Endometrial microvascular endothelial cells (primary cell): Measurements from ENCODE around the gene RCAN3. TPM values are rescaled to one million over a fixed set of nuclear protein-coding genes. Genes with fewer than 3 reads are reported as not detected.
"Not testable (repeated sequence)": the region's sequence is repeated elsewhere in the genome, so short reads cannot be mapped to it uniquely, and the experiment has no call there.

Experiments
- in situ Hi-C: cut with HindIII; loops from 2 replicates; pipeline ENCODE4 v1.10.0; 2017; ENCODE audit warnings: low sequenced_read_pairs, low pct_unique_long_range_greater_than_20kb; ENCODE audit errors: inconsistent ontology term
- total RNA-seq: library from RNA; depleted of rRNA; stranded (reverse); fragments of >200 nt; gene quantifications from one replicate; pipeline ENCODE4 v1.2.3, GENCODE V29; 2015; ENCODE audit errors: inconsistent ontology term

The RCAN3 gene
- total RNA-seq, 1 donor from 2014 or later, result 11.7 TPM

DNA sequence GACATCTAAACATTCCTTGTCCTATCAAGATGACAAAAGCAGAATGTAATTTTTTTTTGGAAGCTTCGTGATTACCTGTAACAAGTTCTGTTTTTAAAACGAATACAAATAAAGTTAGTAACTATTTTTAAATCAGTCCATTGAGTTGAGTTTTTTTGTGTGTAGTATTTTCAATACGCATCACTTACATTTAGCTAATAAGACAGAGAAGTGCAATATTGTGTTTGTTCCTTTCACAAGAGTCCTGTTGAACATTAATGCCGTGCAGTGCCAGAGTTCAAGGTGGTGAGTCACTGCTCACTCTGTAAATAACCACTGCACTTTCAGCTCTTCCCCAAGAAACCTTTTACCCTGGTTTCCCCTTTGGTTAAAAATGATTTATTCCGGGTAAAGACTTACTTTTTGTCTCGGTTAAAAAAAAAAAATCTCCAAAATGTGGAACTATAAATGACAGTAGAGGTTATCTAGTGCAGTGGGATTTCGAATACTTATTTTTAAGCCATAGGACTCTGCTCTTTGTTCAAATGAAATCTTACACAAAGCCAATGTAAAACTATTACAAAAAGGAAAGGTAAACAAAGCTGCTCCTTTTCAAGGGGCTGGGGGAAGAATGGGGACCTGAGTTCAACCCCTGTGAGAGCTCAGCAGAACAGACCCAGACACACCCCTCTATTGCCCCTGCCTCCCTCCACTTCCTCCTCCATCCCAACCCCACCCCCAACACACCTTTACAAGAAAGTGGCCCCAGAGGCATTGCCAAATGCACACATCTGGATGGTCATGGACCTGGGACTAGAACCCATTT, 38.5 kb downstream of the RCAN3 start:
- in situ Hi-C loops, result no loop called here

DNA sequence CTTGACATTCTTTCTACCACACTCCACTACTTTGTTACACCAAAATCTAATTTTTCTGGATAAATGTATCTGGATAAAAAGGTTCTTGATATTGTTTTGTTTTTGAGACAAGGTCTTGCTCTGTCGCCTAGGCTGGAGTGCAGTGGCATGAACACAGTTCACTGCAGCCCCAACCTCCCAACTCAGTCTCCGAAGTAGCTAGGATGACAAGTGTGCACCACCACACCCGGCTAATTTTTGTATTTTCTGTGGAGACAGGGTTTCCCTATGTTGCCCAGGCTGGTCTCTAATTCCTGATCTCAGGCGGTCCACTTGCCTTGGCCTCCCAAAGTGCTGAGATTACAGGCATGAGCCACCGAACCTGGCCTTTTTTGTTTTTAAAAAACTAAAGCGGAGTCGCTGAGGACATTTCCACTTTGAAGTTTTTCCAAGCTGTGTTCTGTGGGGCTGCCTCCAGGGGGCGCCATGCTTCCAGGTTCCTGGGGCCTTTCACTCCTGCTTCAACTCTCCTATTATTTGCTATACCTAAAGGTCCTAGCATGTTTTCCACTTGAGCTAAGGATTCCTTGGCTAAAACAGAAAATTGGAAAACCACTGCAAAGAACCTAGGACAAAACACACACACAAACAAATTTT, 39.2 kb downstream of the RCAN3 start:
- in situ Hi-C loops, result no loop called here

DNA sequence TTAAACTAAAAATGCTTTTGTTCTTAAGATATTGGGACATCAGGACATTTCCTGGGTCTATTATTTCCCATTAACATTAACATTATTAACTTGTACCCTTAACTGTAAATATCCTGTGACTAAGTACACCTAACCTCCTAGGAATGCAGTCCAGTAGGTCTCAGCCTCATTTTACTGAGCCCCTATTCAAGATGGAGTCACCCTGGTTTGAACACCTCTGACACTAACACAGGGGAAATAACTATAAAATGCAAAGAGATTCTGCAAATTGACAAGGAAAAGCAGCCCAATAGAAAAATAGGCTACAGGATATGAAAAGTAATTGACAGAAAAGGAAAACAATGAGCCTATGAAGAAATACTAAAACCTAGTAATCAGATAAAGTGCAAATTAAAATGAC, 41.6 kb downstream of the RCAN3 start:
- in situ Hi-C loops, result no loop called here

DNA sequence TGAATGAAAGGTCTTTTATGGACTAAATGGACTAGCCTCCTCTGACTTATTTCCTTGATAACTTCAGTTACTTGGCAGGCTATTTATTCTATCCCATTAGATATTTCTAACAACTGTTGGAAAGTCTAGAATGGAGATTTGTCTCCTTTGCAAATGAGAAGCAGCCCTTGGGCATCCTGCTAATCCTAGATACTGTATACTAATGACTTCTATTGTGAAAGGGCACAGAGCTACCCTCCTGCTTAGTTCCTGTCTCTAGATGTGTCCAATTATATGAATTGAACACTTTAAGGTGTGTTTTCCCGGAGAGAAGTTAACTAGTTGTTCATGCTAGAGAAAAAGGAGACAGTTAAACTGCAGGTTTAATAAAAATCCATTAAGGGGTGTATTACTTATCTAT, 43.0 kb downstream of the RCAN3 start:
- in situ Hi-C loops, result no loop called here

DNA sequence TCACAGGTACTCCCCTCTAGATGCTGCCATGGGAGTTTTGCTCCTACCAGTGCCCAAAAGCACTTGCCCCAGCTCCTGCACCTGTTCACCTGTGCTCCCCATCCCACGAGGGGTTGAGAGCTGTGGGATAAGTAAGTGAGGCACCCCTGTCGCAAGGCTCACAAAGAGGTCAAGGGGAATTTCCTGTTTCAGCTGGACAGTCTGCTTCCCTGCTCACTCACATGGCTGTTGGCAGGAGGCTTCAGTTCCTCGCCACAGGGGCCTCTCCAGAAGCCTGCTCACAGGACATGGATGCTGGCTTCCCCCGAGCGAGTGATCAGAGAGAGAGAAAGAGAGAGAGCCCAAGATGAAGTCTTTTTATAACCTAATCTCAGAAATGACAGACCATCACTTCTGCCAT, 44.6 kb downstream of the RCAN3 start:
- in situ Hi-C loops, result no loop called here

DNA sequence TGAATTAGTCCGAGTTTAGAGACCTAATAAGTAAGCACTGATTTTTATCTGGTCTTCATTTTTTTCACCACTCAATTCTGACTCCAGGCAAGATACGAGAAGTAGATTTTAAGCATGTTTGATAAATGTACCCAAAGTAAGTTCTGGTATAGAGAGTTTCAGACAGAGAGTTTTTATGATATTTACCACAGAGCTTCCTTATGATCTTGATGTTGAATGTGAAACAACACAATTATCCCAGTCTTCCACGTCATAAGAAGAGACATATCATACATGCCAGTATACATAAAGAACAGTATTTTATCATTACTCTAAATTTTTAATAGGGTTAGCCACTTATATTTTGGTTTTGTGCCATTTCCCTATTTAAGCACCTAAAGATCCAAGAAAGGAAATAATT, 45.4 kb downstream of the RCAN3 start:
- in situ Hi-C loops, result no loop called here

DNA sequence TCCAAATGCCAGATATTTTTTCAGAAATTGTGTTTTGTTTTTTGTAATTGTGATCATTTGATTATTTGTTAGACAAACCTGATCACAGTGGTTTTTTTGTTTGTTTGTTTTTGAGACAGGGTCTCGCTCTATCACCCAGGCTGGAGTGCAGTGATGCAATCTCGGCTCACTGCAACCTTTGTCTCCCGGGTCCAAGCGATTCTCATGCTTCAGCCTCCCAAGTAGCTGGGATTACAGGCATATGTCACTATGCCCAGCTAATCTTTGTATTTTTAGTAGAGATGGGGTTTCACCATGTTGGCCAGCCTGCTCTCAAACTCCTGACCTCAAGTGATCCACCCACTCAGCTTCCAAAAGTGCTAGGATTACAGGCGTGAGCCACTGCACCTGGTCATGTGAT, 46.6 kb downstream of the RCAN3 start:
- in situ Hi-C loops, result not testable (repeated sequence)

DNA sequence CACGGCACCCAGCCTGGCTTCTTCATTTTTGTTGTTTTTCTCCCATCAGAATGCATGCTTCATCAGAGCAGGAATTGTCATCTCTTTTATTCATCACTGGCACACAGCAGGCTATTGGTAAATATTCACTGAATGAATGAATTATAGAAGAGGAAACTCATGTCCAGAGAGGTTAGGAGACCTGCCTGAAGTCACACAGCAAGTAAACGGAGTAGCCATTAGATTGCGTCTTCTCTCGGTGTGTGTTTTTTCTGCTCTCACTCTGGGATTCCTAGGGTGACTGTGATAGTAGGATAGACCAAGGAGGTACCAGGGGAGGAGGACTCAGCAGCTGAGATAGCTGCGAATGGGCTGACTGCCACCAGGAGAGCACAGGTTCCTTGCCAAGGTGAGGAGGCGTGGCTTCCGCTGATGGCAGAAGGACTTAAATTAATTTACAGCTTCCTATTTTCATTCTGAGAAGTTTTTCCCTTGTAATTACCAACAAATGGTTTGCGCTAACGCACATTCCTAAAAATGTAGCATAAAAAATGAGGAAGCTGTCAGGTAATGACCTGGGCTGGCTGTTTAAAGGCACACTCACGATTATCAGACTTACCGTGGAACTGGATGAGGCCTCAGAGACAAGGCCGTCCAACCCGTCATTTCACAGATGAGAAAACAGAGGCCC, 48.8 kb downstream of the RCAN3 start:
- in situ Hi-C loops, result no loop called here

DNA sequence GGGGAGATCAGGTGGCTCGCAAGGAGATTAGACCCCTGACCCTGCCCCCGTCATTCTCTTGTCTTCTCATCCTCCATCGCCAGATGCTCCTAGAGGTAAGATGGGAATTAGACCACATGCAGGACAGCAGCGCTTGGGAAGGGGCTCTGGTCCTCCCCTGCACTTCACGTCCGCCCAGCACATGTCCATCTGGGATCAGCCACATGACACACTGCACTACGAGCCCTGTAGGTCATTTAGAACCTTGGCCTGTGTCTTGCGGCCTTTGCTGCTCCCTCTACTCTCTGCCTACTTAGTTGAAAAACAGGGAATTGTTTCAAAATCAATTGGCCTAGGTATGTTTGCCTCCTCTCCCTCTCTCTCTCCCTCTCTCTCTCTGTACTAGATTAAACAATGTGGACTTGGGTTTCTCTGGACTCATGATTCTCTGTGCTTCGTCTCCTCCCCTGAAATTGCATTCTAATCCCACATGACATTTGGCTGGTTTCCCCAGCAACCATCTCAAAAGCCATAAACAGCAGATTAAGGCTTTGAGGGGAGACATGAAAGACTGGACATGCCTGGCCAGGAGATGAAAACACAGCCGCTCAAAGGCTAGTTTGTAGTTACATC, 49.4 kb downstream of the RCAN3 start:
- in situ Hi-C loops, result no loop called here

DNA sequence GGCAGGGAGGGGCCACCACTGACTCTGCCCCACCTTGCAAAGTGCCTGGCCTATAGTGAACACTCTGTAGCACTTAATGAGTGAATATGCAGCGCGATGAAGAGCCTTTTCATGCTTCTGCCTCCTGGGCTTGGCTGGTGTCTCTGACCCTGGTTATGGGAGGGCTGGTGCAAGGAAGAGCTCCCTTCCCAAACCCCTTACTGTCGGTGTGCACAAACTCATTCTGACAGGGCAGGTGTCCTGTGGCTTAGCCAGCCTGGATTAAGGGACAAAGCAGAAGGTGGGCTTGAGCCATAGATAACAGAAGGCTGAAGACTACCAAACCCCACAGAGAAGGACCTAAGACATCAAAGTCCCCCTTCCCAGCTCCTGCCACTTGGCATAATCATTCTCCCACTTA, 51.3 kb downstream of the RCAN3 start:
- in situ Hi-C loops, result no loop called here

DNA sequence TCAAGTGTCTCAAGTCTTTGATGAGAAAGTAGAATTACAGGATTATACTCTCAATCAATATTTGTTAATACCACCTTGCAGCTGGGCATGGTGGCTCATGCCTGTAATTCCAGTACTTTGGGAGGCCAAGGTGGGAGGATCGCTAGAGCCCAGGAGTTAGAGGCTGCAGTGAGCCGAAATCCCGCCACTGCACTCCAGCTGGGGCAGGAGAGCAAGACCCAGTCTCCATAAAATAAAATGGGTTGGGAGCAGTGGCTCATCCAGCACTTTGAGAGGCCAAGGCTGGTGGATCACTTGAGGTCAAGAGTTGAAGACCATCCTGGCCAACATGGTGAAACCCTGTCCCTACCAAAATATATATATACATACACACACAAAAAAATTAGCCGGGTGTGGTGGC, 52.1 kb downstream of the RCAN3 start:
- in situ Hi-C loops, result no loop called here

DNA sequence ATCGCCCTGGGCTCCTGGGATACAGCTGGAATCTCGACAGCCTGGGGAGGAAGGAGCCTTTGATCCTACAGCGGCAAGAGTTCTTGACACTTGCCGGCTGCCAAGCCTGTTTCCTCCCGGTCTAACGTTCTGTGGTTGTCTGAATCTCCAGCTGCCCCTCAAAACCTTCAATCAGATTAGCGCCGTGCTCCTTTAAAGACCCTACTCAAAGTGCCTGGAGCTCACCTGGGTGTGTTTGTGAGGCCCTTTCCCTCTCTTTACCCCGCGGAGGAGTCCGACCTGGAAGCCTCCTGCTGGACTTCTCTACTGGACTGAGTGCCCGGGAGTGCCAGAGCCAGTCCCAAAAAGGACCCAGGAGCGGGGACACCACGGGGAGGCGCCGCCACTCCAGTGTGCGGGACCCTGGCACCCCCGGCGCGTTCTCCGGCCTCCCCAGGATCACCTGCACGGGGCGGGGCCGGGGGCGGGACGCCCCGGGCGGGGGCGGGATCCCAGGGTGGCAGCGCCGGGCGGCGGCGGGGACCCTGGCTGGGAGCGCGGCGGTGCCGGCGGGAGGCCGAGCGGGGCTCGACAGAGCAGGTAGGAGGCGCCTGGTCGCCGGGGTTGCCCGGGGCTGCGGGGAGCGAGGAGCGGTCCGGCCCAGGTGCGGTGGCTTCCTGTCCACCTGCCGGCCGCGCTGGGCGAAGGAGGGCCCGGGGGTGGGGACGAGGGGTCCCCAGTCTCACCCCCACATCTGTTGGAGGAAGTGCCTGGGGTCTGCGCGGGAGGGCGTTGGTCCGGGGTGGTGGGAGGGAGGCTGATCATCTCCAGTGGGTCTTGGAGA, 53.2 kb downstream of the RCAN3 start, which contains the start of gene NCMAP:
Gene NCMAP (plus strand): TSS at position 497 of the 823 bp plus-strand sequence. CDS start 39,344 bp downstream, outside the sequence.
- in situ Hi-C loops, result no loop called here

DNA sequence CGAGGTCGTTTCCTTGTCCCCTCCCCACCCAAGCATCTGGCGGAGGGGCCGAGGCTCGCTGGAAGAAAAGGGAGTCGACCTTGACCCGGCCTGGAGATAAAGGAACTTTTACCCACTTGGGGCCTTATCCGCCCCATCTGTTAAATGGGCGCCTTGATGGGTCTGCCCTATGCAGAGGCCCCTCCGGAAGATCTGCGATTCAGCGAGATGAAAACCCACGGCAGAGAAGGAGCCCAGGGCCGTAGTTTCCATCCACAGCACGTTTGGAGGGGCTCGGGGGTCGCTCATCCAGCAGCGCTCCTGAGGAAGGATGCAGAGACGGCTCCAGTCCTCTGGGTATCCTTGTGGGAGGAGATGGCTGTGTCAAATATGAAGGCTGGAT, 53.8 kb downstream of the RCAN3 start:
- in situ Hi-C loops, result no loop called here

DNA sequence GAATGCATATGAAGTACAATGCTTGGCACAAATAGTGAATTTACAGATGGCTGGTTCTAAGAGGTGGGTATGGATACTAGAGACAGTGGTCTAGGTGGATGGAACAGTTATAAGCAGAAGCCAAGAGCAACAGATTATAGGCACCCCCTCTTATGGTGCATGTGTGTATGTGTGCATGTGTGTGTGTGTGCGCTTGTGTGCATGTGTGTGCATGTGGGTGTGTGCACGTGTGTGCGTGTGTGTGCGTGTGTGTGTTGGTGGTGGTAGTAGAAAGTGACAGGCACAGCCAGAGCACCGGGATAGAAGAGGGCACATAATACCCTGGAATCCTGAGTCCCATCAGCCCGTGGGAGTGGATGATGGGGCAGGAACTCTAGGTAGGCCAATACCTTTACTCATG, 54.6 kb downstream of the RCAN3 start:
- in situ Hi-C loops, result no loop called here

DNA sequence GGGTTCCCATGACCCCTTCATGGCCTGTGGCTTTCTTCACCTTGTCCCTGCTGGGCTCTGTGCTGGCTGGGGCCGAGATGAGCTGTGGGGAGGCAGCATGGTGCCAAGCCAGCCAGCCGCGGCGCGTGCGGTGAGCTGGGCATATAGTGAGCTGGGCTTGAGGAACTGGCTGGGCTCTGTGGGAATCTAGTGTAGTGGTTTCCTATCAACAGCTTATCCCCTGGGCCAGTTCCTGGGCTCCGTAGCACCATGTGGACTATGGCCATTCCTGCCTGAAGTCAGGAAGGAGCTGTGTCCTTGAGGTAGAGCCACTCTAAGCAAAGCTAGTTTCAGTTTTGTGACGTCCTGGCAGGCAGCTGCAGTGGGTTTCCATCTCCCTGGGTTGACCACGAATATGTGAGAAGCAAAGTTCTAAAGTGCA, 55.1 kb downstream of the RCAN3 start:
- in situ Hi-C loops, result no loop called here

DNA sequence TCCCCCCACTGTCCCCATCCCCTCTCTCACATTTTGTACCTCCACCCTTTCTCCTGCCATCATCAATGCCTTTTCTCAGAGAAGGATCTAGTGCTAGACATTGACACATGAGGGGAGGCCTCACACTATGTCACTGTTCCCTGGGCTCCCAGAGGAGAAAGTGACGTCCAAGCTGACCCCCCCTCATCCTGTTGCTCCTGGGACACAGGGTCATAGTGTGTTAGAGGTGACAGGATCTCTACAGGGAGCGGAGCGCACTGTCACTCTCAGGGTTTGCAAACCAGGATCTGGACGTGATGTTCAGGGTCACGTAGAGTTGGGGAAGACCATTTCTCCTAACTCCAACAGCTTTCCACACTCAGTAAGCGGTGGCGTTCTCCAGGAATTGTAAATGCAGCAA, 55.8 kb downstream of the RCAN3 start:
- in situ Hi-C loops, result no loop called here

DNA sequence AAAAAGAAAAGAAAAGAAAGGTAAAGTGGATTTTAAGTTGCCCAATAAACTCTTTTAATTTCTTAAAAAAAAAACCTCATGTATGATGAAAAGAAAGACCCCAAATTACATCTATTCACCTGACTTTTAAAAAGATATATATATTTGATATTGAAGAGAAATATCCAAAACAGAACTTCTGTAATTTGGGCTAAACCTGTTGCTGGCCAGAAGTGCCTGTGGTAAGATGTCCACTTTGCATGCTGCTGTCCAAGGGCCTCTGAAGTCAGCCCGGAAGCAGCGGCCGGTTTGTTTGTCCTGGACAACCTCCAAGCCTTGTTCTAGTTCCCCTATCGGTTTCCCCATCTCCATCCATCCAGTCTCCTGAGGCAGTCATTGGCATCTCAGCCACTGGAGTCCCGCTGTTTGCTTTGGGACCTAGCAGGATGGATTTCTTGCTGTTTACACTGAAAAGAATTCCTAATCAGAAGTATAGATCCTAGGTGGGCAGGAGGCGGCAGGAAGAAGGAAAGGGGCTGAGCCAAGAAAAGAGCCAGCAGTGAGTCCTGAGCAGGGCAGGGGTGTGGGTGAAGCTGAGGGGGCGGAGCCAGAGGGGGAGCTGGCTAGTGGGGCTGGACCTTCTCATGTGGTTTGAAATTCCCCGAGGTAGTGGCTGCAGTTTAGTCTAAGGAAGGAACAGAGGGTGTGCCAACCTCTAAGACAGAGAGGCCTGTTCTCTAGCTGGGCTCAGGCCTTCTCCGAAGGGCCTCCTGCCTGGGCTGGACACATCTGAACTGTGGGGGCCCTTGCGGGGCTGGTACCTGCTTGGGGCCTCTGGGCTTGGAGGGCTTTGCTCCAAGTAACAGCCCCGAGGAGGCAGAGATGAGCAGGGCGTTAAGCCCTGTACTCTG, 56.5 kb downstream of the RCAN3 start:
- in situ Hi-C loops, result no loop called here

DNA sequence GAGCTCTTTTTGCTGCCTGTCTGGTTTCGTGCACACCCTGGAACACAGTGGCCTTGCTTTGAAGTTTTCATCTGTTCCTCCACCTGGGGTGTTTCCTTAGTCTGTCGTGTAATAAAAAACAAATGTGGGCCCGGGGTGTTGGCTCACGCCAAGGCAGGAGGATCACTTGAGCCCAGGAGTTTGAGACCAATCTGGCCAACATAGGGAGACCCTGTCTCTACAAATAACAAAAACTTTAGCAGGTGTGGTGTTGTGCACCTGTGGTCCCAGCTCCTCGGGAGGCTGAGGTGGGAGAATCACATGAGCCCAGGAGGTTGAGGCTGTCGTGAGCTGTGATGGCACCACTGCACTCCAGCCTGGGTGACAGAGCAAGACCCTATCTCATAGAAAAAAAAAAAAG, 57.7 kb downstream of the RCAN3 start:
- in situ Hi-C loops, result no loop called here
